HepG2 (cell line): Measurements from ENCODE around the gene CLVS2. TPM values are rescaled to one million over a fixed set of nuclear protein-coding genes. Genes with fewer than 3 reads are reported as not detected.

Experiments used
- SAP130 ChIP-seq: IDR thresholded peaks from 2 replicates; pipeline ENCODE4 v1.6.1; 2016; ENCODE audit warnings: low read depth
- SMYD3 ChIP-seq: sonication (generic); formaldehyde crosslinking; IDR thresholded peaks from 2 replicates; pipeline ENCODE4 v1.8.1; 2023; ENCODE audit warnings: mild to moderate bottlenecking, missing genetic modification reagents
- SP4 ChIP-seq: sonication (generic); formaldehyde crosslinking; IDR thresholded peaks from 2 replicates; pipeline ENCODE4 v1.8.1; 2023; ENCODE audit warnings: mild to moderate bottlenecking, missing genetic modification reagents
- ZNF746 ChIP-seq: sonication (generic); formaldehyde crosslinking; IDR thresholded peaks from 2 replicates; pipeline ENCODE4 v1.8.0; 2022; ENCODE audit warnings: mild to moderate bottlenecking, missing genetic modification reagents
- ZNF784 ChIP-seq: sonication (generic); formaldehyde crosslinking; IDR thresholded peaks from 2 replicates; pipeline ENCODE4 v1.5.1; 2020; ENCODE audit warnings: missing genetic modification reagents, mild to moderate bottlenecking, borderline replicate concordance
- polyA plus RNA-seq, 8 experiments: library from polyadenylated mRNA; depleted of rRNA in 3 of 8; stranded (reverse) in 7 of 8; unstranded in 1 of 8; fragments of >200 nt; fragmentation: Illumina TruSeq in 4 of 8; extraction: Trizol in 4 of 8; gene quantifications; 2 replicates each; pipeline versions ENCODE4 v1.2.1 to v1.2.3, GENCODE V29; 2011 to 2016; ENCODE audit warnings: low read depth in 4 of 8, missing spikeins in 1 of 8, mixed read lengths in 1 of 8; ENCODE audit not compliant: insufficient read depth in 1 of 8
- total RNA-seq, 5 experiments: library from RNA; depleted of rRNA; stranded (reverse); fragments of >200 nt; fragmentation: Illumina TruSeq; extraction: Trizol; gene quantifications; 2 replicates each; pipeline ENCODE4 v1.2.3, GENCODE V29; 2016; ENCODE audit warnings: low read depth in 1 of 5
- TF ChIP-seq, protein P1 (sequence below), 2 experiments: fragments of 450-650 bp in 1 of 2; sonication (generic) in 1 of 2; formaldehyde crosslinking in 1 of 2; IDR thresholded peaks; 2 replicates each; pipeline versions ENCODE4 v1.6.1 to v1.8.0; 2016 to 2022; ENCODE audit warnings: antibody characterized with exemption in 1 of 2, mild to moderate bottlenecking in 1 of 2, missing genetic modification reagents in 1 of 2

CLVS2 gene
- total and polyA plus RNA-seq, 2 of the 13 experiments (the other 11 are each of a cell fraction or from before 2014, with no cell fraction given), result not detected

DNA sequence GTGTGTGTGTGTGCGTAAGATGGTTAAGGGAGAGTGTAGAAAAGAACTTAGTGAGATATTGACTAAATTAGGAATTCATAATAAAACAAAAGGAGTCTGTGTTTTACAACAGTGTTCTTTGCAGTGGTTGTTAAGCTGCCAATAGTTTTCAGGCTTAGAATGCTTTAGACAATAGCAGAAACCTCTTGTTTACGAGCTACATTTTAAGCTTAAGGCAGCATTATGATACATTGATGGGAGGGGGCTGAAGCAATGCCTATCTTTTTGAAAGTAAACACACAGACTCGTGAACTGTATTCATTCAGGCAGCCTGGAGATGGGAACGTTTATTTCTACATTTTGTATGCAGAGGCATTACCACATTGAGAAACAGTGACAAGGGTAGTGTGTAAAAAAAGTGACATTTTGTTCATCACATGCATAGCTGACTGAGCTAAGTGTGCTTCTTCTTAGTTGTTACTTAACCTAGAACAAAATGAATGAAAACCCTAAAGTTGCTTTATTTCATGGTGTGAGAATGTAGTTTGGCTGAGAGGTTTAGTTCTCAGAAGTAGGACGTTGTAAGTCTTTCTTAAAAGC is 21.2 kb downstream of the CLVS2 start (continued):
- TF ChIP-seq, protein P1, sequence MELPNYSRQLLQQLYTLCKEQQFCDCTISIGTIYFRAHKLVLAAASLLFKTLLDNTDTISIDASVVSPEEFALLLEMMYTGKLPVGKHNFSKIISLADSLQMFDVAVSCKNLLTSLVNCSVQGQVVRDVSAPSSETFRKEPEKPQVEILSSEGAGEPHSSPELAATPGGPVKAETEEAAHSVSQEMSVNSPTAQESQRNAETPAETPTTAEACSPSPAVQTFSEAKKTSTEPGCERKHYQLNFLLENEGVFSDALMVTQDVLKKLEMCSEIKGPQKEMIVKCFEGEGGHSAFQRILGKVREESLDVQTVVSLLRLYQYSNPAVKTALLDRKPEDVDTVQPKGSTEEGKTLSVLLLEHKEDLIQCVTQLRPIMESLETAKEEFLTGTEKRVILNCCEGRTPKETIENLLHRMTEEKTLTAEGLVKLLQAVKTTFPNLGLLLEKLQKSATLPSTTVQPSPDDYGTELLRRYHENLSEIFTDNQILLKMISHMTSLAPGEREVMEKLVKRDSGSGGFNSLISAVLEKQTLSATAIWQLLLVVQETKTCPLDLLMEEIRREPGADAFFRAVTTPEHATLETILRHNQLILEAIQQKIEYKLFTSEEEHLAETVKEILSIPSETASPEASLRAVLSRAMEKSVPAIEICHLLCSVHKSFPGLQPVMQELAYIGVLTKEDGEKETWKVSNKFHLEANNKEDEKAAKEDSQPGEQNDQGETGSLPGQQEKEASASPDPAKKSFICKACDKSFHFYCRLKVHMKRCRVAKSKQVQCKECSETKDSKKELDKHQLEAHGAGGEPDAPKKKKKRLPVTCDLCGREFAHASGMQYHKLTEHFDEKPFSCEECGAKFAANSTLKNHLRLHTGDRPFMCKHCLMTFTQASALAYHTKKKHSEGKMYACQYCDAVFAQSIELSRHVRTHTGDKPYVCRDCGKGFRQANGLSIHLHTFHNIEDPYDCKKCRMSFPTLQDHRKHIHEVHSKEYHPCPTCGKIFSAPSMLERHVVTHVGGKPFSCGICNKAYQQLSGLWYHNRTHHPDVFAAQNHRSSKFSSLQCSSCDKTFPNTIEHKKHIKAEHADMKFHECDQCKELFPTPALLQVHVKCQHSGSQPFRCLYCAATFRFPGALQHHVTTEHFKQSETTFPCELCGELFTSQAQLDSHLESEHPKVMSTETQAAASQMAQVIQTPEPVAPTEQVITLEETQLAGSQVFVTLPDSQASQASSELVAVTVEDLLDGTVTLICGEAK (IDR thresholded peaks at IDR 0.05), result no peak
- TF ChIP-seq, protein P1 (CRISPR knock-in tag; IDR thresholded peaks at IDR 0.05), result no peak
- no peak for TF ChIP-seq SAP130 (CRISPR knock-in tag)
- no peak for TF ChIP-seq SP4
- no peak for TF ChIP-seq ZNF784 (CRISPR knock-in tag)
- TF ChIP-seq SMYD3 (CRISPR knock-in tag), result no peak
- TF ChIP-seq ZNF746 (CRISPR knock-in tag), result no peak
